ENCODE data around the gene ABCA10.
A peak's percentile ranks its signal among the peaks of the same experiment; 100 is the strongest.

Gene ABCA10

DNA sequence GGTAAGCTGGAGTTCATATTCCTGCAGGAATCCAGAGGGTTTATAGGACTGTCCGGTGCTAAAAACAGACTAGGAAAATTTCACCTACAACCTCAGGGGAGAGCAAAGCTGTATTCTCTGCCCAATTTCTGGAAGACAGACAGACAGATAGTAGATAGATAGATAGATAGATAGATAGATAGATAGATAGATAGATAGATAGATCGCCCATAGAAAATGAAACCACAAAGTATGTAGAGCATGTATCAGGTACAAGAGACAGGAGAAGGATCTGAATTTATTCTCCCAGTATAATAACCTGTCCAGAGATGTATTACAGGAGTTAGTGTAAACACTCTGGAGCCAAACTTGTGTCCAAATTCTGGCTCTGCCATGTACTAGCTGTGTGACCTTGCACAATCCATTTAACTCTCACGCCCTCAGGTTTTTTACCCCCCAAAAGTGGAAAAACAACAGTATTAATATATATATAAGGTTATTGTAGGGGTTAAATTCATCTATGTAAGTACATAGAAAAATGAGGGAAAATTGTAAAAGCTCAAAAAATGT is 84.9 kb downstream of the ABCA10 start:
- Histone ChIP-seq H3K4me3 (ENCODE audit: low read depth in 1 of 5, low read length in 5 of 5) (peak overlapping the region in 1 of 5 donors; percentile 14), H3K9me3 (ENCODE audit: control insufficient read depth in 5 of 5, low read length in 5 of 5) (no peaks in the 10 kb centered on the region), H3K27me3 (ENCODE audit: control insufficient read depth in 5 of 5, insufficient read depth in 4 of 5, low read length in 5 of 5) (no peaks in the 10 kb centered on the region), H3K4me1 (ENCODE audit: control insufficient read depth in 5 of 5, insufficient read depth in 5 of 5, low read length in 5 of 5) (peaks cover 4 to 45% (median 37%) of the 10 kb centered on the region in 5 donors), H3K9ac (ENCODE audit: low read length in 5 of 5) (no peak overlapping the region), H3K27ac (ENCODE audit: low read depth, low read length) (peak overlapping the region; percentile 50), H3K36me3 (ENCODE audit: control insufficient read depth in 5 of 5, insufficient read depth in 5 of 5, low read length in 5 of 5) (peaks cover 1 to 7% (median 3%) of the 10 kb centered on the region in 5 donors)

DNA sequence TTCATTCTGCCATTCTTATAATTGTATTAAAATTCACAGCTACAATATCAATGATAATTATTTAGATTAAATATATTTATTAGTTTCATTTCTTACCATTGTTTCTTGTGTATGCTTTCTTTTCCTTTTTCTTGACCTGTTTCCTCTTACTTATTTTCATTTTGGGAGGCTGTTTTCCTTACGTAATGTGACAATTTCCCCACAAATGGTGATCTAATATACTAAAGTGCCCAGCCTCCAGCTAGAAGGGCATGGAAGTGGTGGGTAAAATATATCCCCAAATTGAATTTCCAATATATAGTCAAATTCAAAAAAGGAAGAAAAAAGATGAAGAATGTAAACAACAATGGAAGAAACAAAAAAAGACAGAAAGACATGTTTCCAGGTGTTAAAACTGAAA is 85.5 kb downstream of the ABCA10 start:
- H3K36me3 ChIP-seq (ENCODE audit: control insufficient read depth in 5 of 5, insufficient read depth in 5 of 5, low read length in 5 of 5): peaks cover 0 to 5% (median 3%) of the 10 kb centered on the region in 5 donors
- H3K27me3 ChIP-seq (ENCODE audit: control insufficient read depth in 5 of 5, insufficient read depth in 4 of 5, low read length in 5 of 5): no peaks in the 10 kb centered on the region
- H3K9ac ChIP-seq (ENCODE audit: low read length in 5 of 5): no peak overlapping the region
- peaks cover 4 to 45% (median 37%) of the 10 kb centered on the region in 5 donors for H3K4me1 ChIP-seq (ENCODE audit: control insufficient read depth in 5 of 5, insufficient read depth in 5 of 5, low read length in 5 of 5)
- H3K4me3 ChIP-seq (ENCODE audit: low read depth in 1 of 5, low read length in 5 of 5): peak overlapping the region in 1 of 5 donors; percentile 19
- peak overlapping the region; percentile 43 for H3K27ac ChIP-seq (ENCODE audit: low read depth, low read length)
- no peaks in the 10 kb centered on the region for H3K9me3 ChIP-seq (ENCODE audit: control insufficient read depth in 5 of 5, low read length in 5 of 5)

DNA sequence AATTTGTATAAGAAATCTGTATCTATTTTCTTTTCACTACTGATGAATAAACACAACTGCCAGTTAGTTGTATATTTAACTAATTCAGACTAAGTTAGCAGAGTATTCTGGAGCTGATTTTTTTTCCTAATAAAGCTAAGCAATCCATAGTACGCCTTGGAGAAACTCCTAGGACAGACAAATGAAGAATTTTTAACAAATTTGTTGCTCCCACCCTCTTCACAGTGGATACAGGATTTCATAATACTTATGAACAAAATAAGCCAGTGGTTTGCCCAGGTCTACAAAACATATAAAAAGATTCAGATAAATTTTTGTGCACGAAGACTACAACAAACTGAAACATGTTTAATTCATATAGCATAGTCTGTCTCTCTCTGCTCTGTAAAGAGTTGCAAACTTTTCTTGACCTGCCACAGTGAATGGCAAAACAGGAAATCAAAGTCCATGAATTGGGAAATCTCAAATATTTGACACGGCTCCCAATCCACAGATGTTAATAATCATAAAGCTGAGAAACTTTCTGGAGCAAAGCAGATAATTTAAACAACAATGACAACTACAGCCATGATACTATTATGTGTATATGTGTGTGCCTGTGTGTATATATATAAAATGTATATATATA is 86.3 kb downstream of the ABCA10 start:
- Histone ChIP-seq H3K27me3 (ENCODE audit: control insufficient read depth in 5 of 5, insufficient read depth in 4 of 5, low read length in 5 of 5) (no peaks in the 10 kb centered on the region), H3K4me3 (ENCODE audit: low read depth in 1 of 5, low read length in 5 of 5) (peak overlapping the region; percentile 65 to 84 (median 68)), H3K9me3 (ENCODE audit: control insufficient read depth in 5 of 5, low read length in 5 of 5) (no peaks in the 10 kb centered on the region), H3K36me3 (ENCODE audit: control insufficient read depth in 5 of 5, insufficient read depth in 5 of 5, low read length in 5 of 5) (peaks cover 8 to 11% (median 10%) of the 10 kb centered on the region in 5 donors), H3K27ac (ENCODE audit: low read depth, low read length) (peak overlapping the region; percentile 42), H3K9ac (ENCODE audit: low read length in 5 of 5) (peak overlapping the region in 3 of 5 donors; percentile 68 to 77 (median 73)), H3K4me1 (ENCODE audit: control insufficient read depth in 5 of 5, insufficient read depth in 5 of 5, low read length in 5 of 5) (peaks cover 2 to 40% (median 37%) of the 10 kb centered on the region in 5 donors)

DNA sequence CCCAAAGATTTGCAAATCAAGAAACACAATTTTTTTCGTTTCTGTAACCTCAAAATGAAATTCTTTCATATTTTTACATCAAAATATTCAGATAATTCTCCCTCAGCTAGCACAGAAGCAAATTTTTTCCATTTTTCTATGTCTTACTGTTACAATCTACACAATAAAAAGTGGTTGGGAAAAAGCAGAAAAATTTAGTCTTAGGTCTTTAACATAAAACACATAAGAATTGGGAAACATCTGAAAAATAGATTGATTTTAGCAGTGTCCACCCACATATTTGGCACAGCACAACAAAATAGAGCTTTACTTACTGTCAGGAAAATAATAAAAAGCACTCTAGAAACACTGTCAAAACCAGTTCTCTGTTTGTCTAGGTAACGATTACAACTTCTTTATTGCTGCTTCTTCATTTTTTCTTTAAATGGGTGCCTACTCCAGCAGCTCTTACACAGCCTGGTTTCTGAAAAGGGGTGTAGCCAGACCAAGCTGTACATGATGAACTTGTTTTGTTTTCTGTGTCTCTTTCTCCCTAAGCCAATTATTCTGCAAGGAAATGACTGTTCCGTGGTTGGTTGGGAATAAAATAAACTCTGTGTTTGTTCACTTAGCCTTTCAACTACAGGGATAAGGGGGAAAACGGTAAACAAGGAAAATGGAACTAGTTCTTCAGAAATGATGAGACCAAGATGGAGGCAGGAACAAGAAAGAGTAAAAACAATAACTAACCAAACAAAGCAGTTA is 87.0 kb downstream of the ABCA10 start, which contains the start of gene ABCA6:
ABCA6 (minus strand) TSS at position 465 of the 744 bp plus-strand sequence. CDS start 1,192 bp downstream, outside the sequence.
- no peaks in the 10 kb centered on the region for H3K9me3 ChIP-seq (ENCODE audit: control insufficient read depth in 5 of 5, low read length in 5 of 5)
- no peaks in the 10 kb centered on the region for H3K27me3 ChIP-seq (ENCODE audit: control insufficient read depth in 5 of 5, insufficient read depth in 4 of 5, low read length in 5 of 5)
- H3K27ac ChIP-seq (ENCODE audit: low read depth, low read length): peak within 1 kb of the TSS; percentile 42
- peaks cover 2 to 38% (median 36%) of the 10 kb centered on the region in 5 donors for H3K4me1 ChIP-seq (ENCODE audit: control insufficient read depth in 5 of 5, insufficient read depth in 5 of 5, low read length in 5 of 5)
- H3K36me3 ChIP-seq (ENCODE audit: control insufficient read depth in 5 of 5, insufficient read depth in 5 of 5, low read length in 5 of 5): peaks cover 7 to 17% (median 14%) of the 10 kb centered on the region in 5 donors
- H3K4me3 ChIP-seq (ENCODE audit: low read depth in 1 of 5, low read length in 5 of 5): peak within 1 kb of the TSS; percentile 65 to 84 (median 68)
- peak within 1 kb of the TSS; percentile 68 to 87 (median 73) for H3K9ac ChIP-seq (ENCODE audit: low read length in 5 of 5)

DNA sequence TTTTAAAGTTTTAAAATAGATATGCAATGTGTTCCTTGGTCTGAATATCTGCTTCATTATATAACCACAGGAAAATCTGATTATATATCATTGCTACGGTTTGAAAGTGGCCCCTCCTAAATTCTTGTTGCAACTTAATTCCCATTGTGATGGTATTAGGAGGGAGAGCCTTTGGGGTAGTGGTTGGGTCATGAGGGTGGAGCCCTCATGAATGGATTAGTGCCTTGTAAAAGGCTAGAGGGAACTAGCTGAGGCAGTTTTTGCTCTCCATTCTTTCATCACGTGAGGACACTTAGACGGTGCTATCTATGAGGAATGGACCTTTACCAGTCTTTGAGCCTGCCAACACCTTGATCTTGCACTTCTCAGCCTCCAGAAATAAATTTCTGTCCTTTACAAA is 94.5 kb downstream of the ABCA10 start:
- Histone ChIP-seq H3K27ac (ENCODE audit: low read depth, low read length) (no peak overlapping the region), H3K9me3 (ENCODE audit: control insufficient read depth in 5 of 5, low read length in 5 of 5) (no peaks in the 10 kb centered on the region), H3K9ac (ENCODE audit: low read length in 5 of 5) (no peak overlapping the region), H3K27me3 (ENCODE audit: control insufficient read depth in 5 of 5, insufficient read depth in 4 of 5, low read length in 5 of 5) (no peaks in the 10 kb centered on the region), H3K4me1 (ENCODE audit: control insufficient read depth in 5 of 5, insufficient read depth in 5 of 5, low read length in 5 of 5) (no peaks in the 10 kb centered on the region), H3K4me3 (ENCODE audit: low read depth in 1 of 5, low read length in 5 of 5) (no peak overlapping the region), H3K36me3 (ENCODE audit: control insufficient read depth in 5 of 5, insufficient read depth in 5 of 5, low read length in 5 of 5) (peaks cover 40 to 56% (median 49%) of the 10 kb centered on the region in 5 donors)

DNA sequence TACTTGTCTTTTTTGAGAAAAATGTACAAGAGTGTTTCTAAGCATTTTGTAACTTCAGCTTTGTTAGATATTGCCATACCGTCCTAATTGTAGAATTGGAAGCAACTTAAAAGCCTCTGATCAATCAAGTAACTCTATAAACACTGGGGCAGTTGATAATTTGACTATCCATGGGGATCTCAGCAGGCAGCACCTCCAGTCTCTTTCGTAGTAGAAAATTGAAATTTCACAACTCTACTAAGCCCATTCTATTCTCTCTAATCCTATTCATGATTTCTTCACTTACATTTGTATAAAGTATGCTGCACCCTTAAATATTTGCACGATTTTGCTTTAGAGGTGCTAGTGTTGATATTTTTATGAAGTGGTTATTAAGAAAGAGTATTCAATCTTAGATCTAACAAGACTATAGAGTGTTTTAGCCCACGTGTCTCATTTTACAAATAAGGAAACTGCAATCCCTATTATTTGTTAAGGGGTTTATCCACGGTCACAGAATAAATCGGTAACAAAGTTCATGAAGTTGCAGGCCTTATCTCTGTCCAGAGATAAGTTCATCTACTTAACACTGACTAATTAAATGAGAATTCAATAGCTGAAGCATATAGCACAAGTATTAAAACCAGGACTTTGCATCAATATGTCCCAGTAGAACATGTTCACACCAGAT is 97.9 kb downstream of the ABCA10 start:
- Histone ChIP-seq H3K27me3 (ENCODE audit: control insufficient read depth in 5 of 5, insufficient read depth in 4 of 5, low read length in 5 of 5) (no peaks in the 10 kb centered on the region), H3K27ac (ENCODE audit: low read depth, low read length) (no peak overlapping the region), H3K9me3 (ENCODE audit: control insufficient read depth in 5 of 5, low read length in 5 of 5) (no peaks in the 10 kb centered on the region), H3K4me3 (ENCODE audit: low read depth in 1 of 5, low read length in 5 of 5) (no peak overlapping the region), H3K4me1 (ENCODE audit: control insufficient read depth in 5 of 5, insufficient read depth in 5 of 5, low read length in 5 of 5) (no peaks in the 10 kb centered on the region), H3K9ac (ENCODE audit: low read length in 5 of 5) (no peak overlapping the region), H3K36me3 (ENCODE audit: control insufficient read depth in 5 of 5, insufficient read depth in 5 of 5, low read length in 5 of 5) (peaks cover 34 to 62% (median 45%) of the 10 kb centered on the region in 5 donors)

DNA sequence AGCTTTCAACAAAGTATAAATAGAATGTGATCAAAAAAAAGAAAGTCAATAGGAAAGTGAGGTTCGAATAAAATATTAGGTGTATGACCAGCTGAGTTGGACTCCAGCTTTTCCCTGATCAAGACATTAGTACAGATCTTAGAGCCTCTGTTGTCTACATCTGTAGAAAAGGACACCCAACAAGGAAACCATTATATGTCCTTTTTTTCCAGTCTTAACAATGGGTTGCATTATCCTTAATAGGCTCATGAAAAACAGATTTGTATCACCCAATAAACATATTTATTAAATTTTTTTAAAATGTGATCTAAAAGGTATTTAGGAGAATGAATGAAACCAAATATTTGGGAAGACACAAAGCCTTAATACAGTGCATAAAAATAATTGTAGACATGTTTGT is 105.0 kb downstream of the ABCA10 start:
- no peaks in the 10 kb centered on the region for H3K9me3 ChIP-seq (ENCODE audit: control insufficient read depth in 5 of 5, low read length in 5 of 5)
- peaks cover 0 to 9% (median 0%) of the 10 kb centered on the region in 5 donors for H3K4me1 ChIP-seq (ENCODE audit: control insufficient read depth in 5 of 5, insufficient read depth in 5 of 5, low read length in 5 of 5)
- H3K36me3 ChIP-seq (ENCODE audit: control insufficient read depth in 5 of 5, insufficient read depth in 5 of 5, low read length in 5 of 5): peaks cover 16 to 43% (median 29%) of the 10 kb centered on the region in 5 donors
- no peak overlapping the region for H3K4me3 ChIP-seq (ENCODE audit: low read depth in 1 of 5, low read length in 5 of 5)
- no peak overlapping the region for H3K27ac ChIP-seq (ENCODE audit: low read depth, low read length)
- H3K9ac ChIP-seq (ENCODE audit: low read length in 5 of 5): no peak overlapping the region
- H3K27me3 ChIP-seq (ENCODE audit: control insufficient read depth in 5 of 5, insufficient read depth in 4 of 5, low read length in 5 of 5): no peaks in the 10 kb centered on the region

DNA sequence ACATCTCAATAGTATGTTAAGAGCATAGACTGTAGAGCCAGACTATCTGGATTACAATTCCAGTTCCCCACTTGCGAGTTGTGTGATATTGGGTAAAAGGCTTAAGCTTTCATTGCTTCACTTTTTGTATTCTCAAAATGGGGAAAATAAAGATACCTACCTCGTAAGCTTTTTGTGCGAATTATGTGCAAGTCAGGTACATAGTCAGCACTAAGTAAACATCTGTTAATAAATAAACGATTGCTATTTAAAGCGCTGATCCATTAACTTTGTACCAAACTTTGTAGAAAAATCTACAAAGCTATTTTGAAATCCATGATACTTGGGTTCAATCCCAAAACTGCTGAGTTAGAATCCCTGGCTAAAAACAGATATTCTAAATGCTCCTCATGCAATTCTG is 106.6 kb downstream of the ABCA10 start:
- Histone ChIP-seq H3K36me3 (ENCODE audit: control insufficient read depth in 5 of 5, insufficient read depth in 5 of 5, low read length in 5 of 5) (peaks cover 14 to 32% (median 28%) of the 10 kb centered on the region in 5 donors), H3K4me3 (ENCODE audit: low read depth in 1 of 5, low read length in 5 of 5) (no peak overlapping the region), H3K27ac (ENCODE audit: low read depth, low read length) (no peak overlapping the region), H3K9me3 (ENCODE audit: control insufficient read depth in 5 of 5, low read length in 5 of 5) (no peaks in the 10 kb centered on the region), H3K27me3 (ENCODE audit: control insufficient read depth in 5 of 5, insufficient read depth in 4 of 5, low read length in 5 of 5) (no peaks in the 10 kb centered on the region), H3K4me1 (ENCODE audit: control insufficient read depth in 5 of 5, insufficient read depth in 5 of 5, low read length in 5 of 5) (peaks cover 0 to 16% (median 0%) of the 10 kb centered on the region in 5 donors), H3K9ac (ENCODE audit: low read length in 5 of 5) (no peak overlapping the region)

DNA sequence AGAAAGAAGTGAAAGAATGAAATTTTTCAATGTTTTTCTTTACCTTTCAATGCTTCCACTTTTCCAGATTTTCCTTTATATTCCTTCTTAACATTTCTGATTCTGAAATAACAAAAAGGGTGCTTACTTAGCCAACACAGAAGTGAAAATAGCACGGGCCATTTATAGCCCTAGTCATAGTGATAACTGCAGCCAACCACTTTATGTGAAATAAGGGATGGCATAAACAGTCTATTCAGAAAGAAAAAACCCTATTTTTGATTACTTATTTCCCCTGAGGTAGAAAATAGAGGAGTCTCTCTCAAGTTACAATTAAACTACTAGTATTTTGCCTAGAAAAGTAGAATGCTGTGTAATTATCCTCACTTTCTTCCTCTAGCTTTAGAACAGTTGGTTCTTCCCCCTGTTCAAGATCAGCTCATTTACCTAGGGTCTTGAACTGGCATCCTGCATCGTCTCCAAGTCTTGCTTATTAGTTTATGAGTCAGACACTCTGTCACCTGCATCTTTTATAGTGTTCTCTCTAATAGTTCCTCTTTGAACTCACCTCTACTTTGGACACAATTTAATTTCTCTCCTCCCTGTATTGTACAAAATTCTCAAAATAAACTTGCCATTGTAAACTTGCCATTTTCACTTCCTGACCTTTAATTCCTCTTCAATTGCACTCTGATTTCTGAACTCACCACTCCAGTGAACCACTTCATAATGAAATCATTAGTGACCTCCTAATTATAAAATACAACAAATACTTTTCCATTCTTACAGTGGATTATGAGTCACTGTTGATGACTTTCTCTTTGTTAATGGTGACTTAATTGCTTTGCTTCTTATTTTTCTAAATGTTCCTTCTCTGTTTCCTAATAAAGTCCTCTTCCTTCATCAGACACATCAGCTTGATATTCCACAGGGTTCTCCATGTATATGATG is 110.5 kb downstream of the ABCA10 start:
- Histone ChIP-seq H3K4me3 (ENCODE audit: low read depth in 1 of 5, low read length in 5 of 5) (no peak overlapping the region), H3K27ac (ENCODE audit: low read depth, low read length) (no peak overlapping the region), H3K4me1 (ENCODE audit: control insufficient read depth in 5 of 5, insufficient read depth in 5 of 5, low read length in 5 of 5) (peaks cover 0 to 21% (median 14%) of the 10 kb centered on the region in 5 donors), H3K36me3 (ENCODE audit: control insufficient read depth in 5 of 5, insufficient read depth in 5 of 5, low read length in 5 of 5) (peaks cover 16 to 26% (median 22%) of the 10 kb centered on the region in 5 donors), H3K9ac (ENCODE audit: low read length in 5 of 5) (no peak overlapping the region), H3K9me3 (ENCODE audit: control insufficient read depth in 5 of 5, low read length in 5 of 5) (no peaks in the 10 kb centered on the region), H3K27me3 (ENCODE audit: control insufficient read depth in 5 of 5, insufficient read depth in 4 of 5, low read length in 5 of 5) (no peaks in the 10 kb centered on the region)

All from subcutaneous abdominal adipose tissue (tissue), 5 donors.